ENCODE results near the gene CCDC92. TPM values are rescaled to one million over a fixed set of nuclear protein-coding genes. Genes with fewer than 3 reads are reported as not detected.

The CCDC92 gene
- total and polyA plus RNA-seq, 10 of the 15 experiments (the other 5 are each of a cell fraction or from before 2014, with no cell fraction given), result 0.53 to 11.8 (median 4.2) TPM

GRCh38 chr12:123948796-123949769, 23.5 kb downstream of the CCDC92 start:
- H4K20me1 ChIP-seq (ENCODE audit: control insufficient read depth, insufficient read depth), result no peaks in the 10 kb centered on the region
- ChIA-PET POLR2A (no interaction called here), RAD21 (ENCODE audit: unreplicated experiment) (no interaction called here), SMC1A (ENCODE audit: uncharacterized antibody, unreplicated experiment) (interaction anchor here (0.6 kb wide), 1 partner anchor 16 kb away, joined by 3 read pairs; no protein-coding TSS in a partner anchor), CTCF (no interaction called here)
- no TSS peak for BruUV-seq (replicated peaks)
- 62% methylated on average over 19 of the region's 19 CpGs for WGBS (ENCODE audit: insufficient coverage, insufficient replicate concordance, low lambda C conversion rate, missing lambda C conversion rate)
- DNase-seq (ENCODE audit: low read depth, low spot score), result no peak
- H3K27ac ChIP-seq (ENCODE audit: control insufficient read depth, insufficient read depth), result no peak overlapping the region
- FAIRE-seq, result no peak
- H3K4me3 ChIP-seq, result no peak overlapping the region
- no peaks in the 10 kb centered on the region for H3K4me1 ChIP-seq (ENCODE audit: control insufficient read depth, insufficient read depth, low read length)
- no peaks in the 10 kb centered on the region for H3K36me3 ChIP-seq (ENCODE audit: control insufficient read depth in 2 of 2, insufficient read depth in 2 of 2, low read length in 1 of 2)
- TF ChIP-seq SUPT20H (IDR thresholded peaks at IDR 0.05; ENCODE audit: borderline replicate concordance, control insufficient read depth, low read depth, low read length), result no peak
- TF ChIP-seq IKZF2 (IDR thresholded peaks at IDR 0.05), result no peak
- TF ChIP-seq POU2F2 (IDR thresholded peaks at IDR 0.05; ENCODE audit: borderline replicate concordance, low read depth, low read length), result no peak
- no peak for TF ChIP-seq STAT3 (IDR thresholded peaks at IDR 0.05; ENCODE audit: low read depth, low read length)
- intact Hi-C loops (cut with micrococcal nuclease; ENCODE audit: unreplicated experiment), result no loop called here
- H3K79me2 ChIP-seq (ENCODE audit: control insufficient read depth, insufficient read depth, low read length), result no peaks in the 10 kb centered on the region
- no peak overlapping the region for H3K4me2 ChIP-seq (ENCODE audit: control insufficient read depth, insufficient read depth)
- in situ Hi-C loops (cut with MboI), result no loop called here
- H3K27me3 ChIP-seq (replicated peaks in 1 of 2; ENCODE audit: control insufficient read depth in 2 of 2, insufficient read depth in 2 of 2, low read length in 1 of 2), result no peaks in the 10 kb centered on the region; a peak in 1 of 4 replicates
- H2AFZ ChIP-seq (ENCODE audit: control insufficient read depth, low read depth, low read length), result no peak overlapping the region
- H3K9me3 ChIP-seq (replicated peaks; ENCODE audit: control insufficient read depth, insufficient read depth, low read length), result no peaks in the 10 kb centered on the region
- ATAC-seq, result no peak
- no peak overlapping the region for H3K9ac ChIP-seq (ENCODE audit: control insufficient read depth, insufficient read depth, low read length)

GRCh38 chr12:123948401-123948795, 24.2 kb downstream of the CCDC92 start:
- Histone ChIP-seq H3K9ac (ENCODE audit: control insufficient read depth, insufficient read depth, low read length) (no peak overlapping the region), H3K36me3 (ENCODE audit: control insufficient read depth in 2 of 2, insufficient read depth in 2 of 2, low read length in 1 of 2) (no peaks in the 10 kb centered on the region), H3K27me3 (replicated peaks in 1 of 2; ENCODE audit: control insufficient read depth in 2 of 2, insufficient read depth in 2 of 2, low read length in 1 of 2) (no peaks in the 10 kb centered on the region; a peak in 1 of 4 replicates), H3K4me3 (no peak overlapping the region), H3K9me3 (replicated peaks; ENCODE audit: control insufficient read depth, insufficient read depth, low read length) (no peaks in the 10 kb centered on the region), H3K79me2 (ENCODE audit: control insufficient read depth, insufficient read depth, low read length) (no peaks in the 10 kb centered on the region), H3K4me1 (ENCODE audit: control insufficient read depth, insufficient read depth, low read length) (no peaks in the 10 kb centered on the region), H2AFZ (ENCODE audit: control insufficient read depth, low read depth, low read length) (no peak overlapping the region), H4K20me1 (ENCODE audit: control insufficient read depth, insufficient read depth) (no peaks in the 10 kb centered on the region), H3K27ac (ENCODE audit: control insufficient read depth, insufficient read depth) (no peak overlapping the region), H3K4me2 (ENCODE audit: control insufficient read depth, insufficient read depth) (no peak overlapping the region)
- CTCF ChIA-PET, result no interaction called here
- BruUV-seq (replicated peaks), result no TSS peak
- POLR2A ChIA-PET, result no interaction called here
- no peak for ATAC-seq
- FAIRE-seq, result no peak
- DNase-seq (ENCODE audit: low read depth, low spot score), result no peak
- in situ Hi-C loops (cut with MboI) (no loop called here), intact Hi-C loops (cut with micrococcal nuclease; ENCODE audit: unreplicated experiment) (no loop called here)
- 92% methylated on average over 11 of the region's 11 CpGs for WGBS (ENCODE audit: insufficient coverage, insufficient replicate concordance, low lambda C conversion rate, missing lambda C conversion rate)
- SMC1A ChIA-PET (ENCODE audit: uncharacterized antibody, unreplicated experiment), result no interaction called here
- RAD21 ChIA-PET (ENCODE audit: unreplicated experiment), result no interaction called here
- TF ChIP-seq HSF1 (IDR thresholded peaks at IDR 0.05; ENCODE audit: low read depth, low read length), result no peak
- TF ChIP-seq RAD21 (IDR thresholded peaks at IDR 0.05; ENCODE audit: insufficient read depth, low read depth, low read length), result no peak
- no peak for TF ChIP-seq WRNIP1 (IDR thresholded peaks at IDR 0.05; ENCODE audit: borderline replicate concordance, low read depth, low read length)
- TF ChIP-seq KDM1A (IDR thresholded peaks at IDR 0.05; ENCODE audit: borderline replicate concordance), result no peak
- no peak for TF ChIP-seq PKNOX1 (IDR thresholded peaks at IDR 0.05)
- no peak for TF ChIP-seq PAX8 (IDR thresholded peaks at IDR 0.05)
- TF ChIP-seq NKRF (conservative IDR thresholded peaks at IDR 0.05), result no peak

Measured in GM12878 (cell line).